ENCODE results near the gene BPIFB6.

DNA sequence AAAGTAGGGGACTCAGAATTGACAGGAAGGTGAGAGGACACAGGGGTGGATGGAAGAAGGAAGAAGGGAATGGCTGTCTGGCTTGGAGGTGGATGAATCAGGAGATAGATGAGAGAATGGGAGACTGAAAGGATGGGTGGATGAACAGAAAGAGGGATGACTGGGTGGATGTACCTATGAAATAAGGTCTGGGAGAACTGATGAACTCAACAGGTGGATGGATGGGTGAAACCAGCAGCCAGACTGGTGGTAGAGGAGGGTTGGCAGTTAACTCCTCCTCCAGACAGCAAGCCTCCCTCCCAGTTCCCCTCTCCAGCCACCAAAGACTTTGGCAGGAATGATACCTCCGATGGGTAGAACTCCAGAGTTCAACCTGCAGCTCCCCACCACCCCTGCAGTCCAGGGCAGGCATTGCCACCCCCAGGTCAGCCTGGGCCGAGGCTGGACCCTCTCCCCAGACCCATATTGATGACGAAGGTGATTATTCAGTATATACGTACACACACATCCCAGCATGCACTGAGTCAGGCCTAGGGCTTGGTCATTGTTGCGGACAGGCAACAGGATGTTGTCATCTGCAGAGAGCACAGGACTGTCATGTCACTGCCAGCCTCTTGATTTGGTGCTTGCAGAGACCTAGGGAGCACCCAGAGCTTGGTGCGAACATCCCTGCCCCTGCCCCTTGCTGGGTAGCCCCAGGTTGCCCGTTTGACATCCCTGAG lies 29.2 kb upstream of the BPIFB6 start:
- TF ChIP-seq CTCF (IDR thresholded peaks at IDR 0.05; ENCODE audit: low read depth, low read length, poor library complexity, severe bottlenecking) (no peak), EZH2phosphoT487 (IDR thresholded peaks at IDR 0.05; ENCODE audit: borderline replicate concordance, low read length) (no peak)

All from DOHH2 (cell line).